Hepatocyte (in vitro differentiated cells): ENCODE data around the gene SPATA22. TPM values are rescaled to one million over a fixed set of nuclear protein-coding genes. Genes with fewer than 3 reads are reported as not detected.
"Not testable (repeated sequence)": the region's sequence is repeated elsewhere in the genome, so short reads cannot be mapped to it uniquely, and the experiment has no call there.

Source experiments
- DNase-seq: peaks from one replicate; pipeline ENCODE4 v3.0.0-alpha.2; 2016; ENCODE audit warnings: low spot score
- H2AFZ ChIP-seq: fragments of 200-600 bp; sonication (generic); 2 replicates; pipeline ENCODE4 v1.6.0; 2016; ENCODE audit warnings: antibody characterized with exemption, mild to moderate bottlenecking
- H3K27ac ChIP-seq: fragments of 200-600 bp; sonication (generic); 2 replicates; pipeline ENCODE4 v1.5.1; 2016; ENCODE audit warnings: mild to moderate bottlenecking
- H3K27me3 ChIP-seq: fragments of 200-600 bp; sonication (generic); 2 replicates; pipeline ENCODE4 v1.6.1; 2016
- H3K36me3 ChIP-seq: fragments of 200-600 bp; sonication (generic); replicated peaks from 2 replicates; pipeline ENCODE4 v1.5.1; 2016; ENCODE audit warnings: low read depth; ENCODE audit not compliant: insufficient read depth
- H3K4me1 ChIP-seq: fragments of 200-600 bp; sonication (generic); 2 replicates; pipeline ENCODE4 v1.5.1; 2016; ENCODE audit warnings: mild to moderate bottlenecking, moderate library complexity; ENCODE audit not compliant: insufficient read depth
- H3K4me2 ChIP-seq: fragments of 200-600 bp; sonication (generic); 2 replicates; pipeline ENCODE4 v1.6.0; 2016
- H3K4me3 ChIP-seq: fragments of 200-600 bp; sonication (generic); 2 replicates; pipeline ENCODE4 v1.5.1; 2016; ENCODE audit warnings: mild to moderate bottlenecking
- H3K79me2 ChIP-seq: fragments of 200-600 bp; sonication (generic); 2 replicates; pipeline ENCODE4 v1.6.0; 2017; ENCODE audit warnings: mild to moderate bottlenecking
- H3K9me2 ChIP-seq: fragments of 200-600 bp; sonication (generic); replicated peaks from 2 replicates; pipeline ENCODE4 v1.6.0; 2017; ENCODE audit warnings: mild to moderate bottlenecking; ENCODE audit not compliant: insufficient read depth
- H3K9me3 ChIP-seq: fragments of 200-600 bp; sonication (generic); 2 replicates; pipeline ENCODE4 v1.5.1; 2016; ENCODE audit warnings: low read depth, mild to moderate bottlenecking
- H4K20me1 ChIP-seq: fragments of 200-600 bp; sonication (generic); 2 replicates; pipeline ENCODE4 v1.6.0; 2016; ENCODE audit warnings: mild to moderate bottlenecking; ENCODE audit not compliant: insufficient read depth, poor library complexity, severe bottlenecking
- CTCF ChIP-seq: fragments of 200-600 bp; sonication (generic); IDR thresholded peaks from 2 replicates; pipeline ENCODE4 v1.5.1; 2016; ENCODE audit warnings: antibody characterized with exemption, mild to moderate bottlenecking; ENCODE audit not compliant: poor library complexity
- EZH2 ChIP-seq: fragments of 200-600 bp; sonication (generic); IDR thresholded peaks from 2 replicates; pipeline ENCODE4 v1.6.1; 2016; ENCODE audit warnings: antibody characterized with exemption, mild to moderate bottlenecking, borderline replicate concordance
- EZH2phosphoT487 ChIP-seq: fragments of 200-600 bp; sonication (generic); IDR thresholded peaks from one replicate; pipeline ENCODE4 v1.6.1; 2018; ENCODE audit warnings: antibody characterized with exemption, mild to moderate bottlenecking, low read depth, moderate library complexity; ENCODE audit not compliant: unreplicated experiment, severe bottlenecking
- whole genome bisulfite sequencing: methylation state at CpG from one replicate; pipeline ENCODE4 v1.1.6; 2016; ENCODE audit warnings: low lambda C conversion rate; ENCODE audit errors: missing lambda C conversion rate; 5-methylcytosine and 5-hydroxymethylcytosine counted together
- polyA plus RNA-seq: library from polyadenylated mRNA; unstranded; fragments of >200 nt; fragmentation: Nextera tagmentation; extraction: Ambion mirVana; gene quantifications from 2 replicates; pipeline ENCODE4 v1.2.1, GENCODE V29; 2016
- total RNA-seq: library from RNA; depleted of rRNA; stranded (reverse); fragments of >200 nt; gene quantifications from 2 replicates; pipeline ENCODE4 v1.2.3, GENCODE V29; 2014

The SPATA22 gene
- total and polyA plus RNA-seq, 2 experiments from 2014 or later = not detected

GRCh38 chr17:3472137-3472536, 518 bp upstream of the SPATA22 start:
- Histone ChIP-seq H3K4me3 (no peak overlapping the region), H4K20me1 (no peaks in the 10 kb centered on the region), H3K27me3 (no peaks in the 10 kb centered on the region), H2AFZ (no peak overlapping the region), H3K27ac (no peak overlapping the region), H3K79me2 (no peaks in the 10 kb centered on the region), H3K9me2 (no peaks in the 10 kb centered on the region), H3K36me3 (no peaks in the 10 kb centered on the region), H3K4me1 (peaks cover 20% of the 10 kb centered on the region), H3K9me3 (no peaks in the 10 kb centered on the region), H3K4me2 (no peak overlapping the region)
- TF ChIP-seq EZH2 (no peak), CTCF (no peak), EZH2phosphoT487 (no peak)
- 96% methylated on average over 21 of the region's 21 CpGs for WGBS
- DNase-seq = no peak

- H2AFZ ChIP-seq = no peak overlapping the region
- TF ChIP-seq EZH2 (no peak), CTCF (no peak), EZH2phosphoT487 (no peak)
- no peaks in the 10 kb centered on the region for H3K79me2 ChIP-seq
- no peaks in the 10 kb centered on the region for H3K27me3 ChIP-seq
- H3K4me2 ChIP-seq = no peak overlapping the region
- no peaks in the 10 kb centered on the region for H4K20me1 ChIP-seq
- no peaks in the 10 kb centered on the region for H3K36me3 ChIP-seq
- no peaks in the 10 kb centered on the region for H3K9me3 ChIP-seq
- H3K4me3 ChIP-seq = no peak overlapping the region
- H3K9me2 ChIP-seq = no peaks in the 10 kb centered on the region
- H3K4me1 ChIP-seq = peaks cover 6% of the 10 kb centered on the region
- no peak overlapping the region for H3K27ac ChIP-seq
- no peak for DNase-seq
- 77% methylated on average over 5 of the region's 5 CpGs for WGBS
Observed at GRCh38 chr17:3469529-3469928, 2.1 kb downstream of the SPATA22 start.

- 97% methylated on average over 1 of the region's 1 CpG for WGBS
- H3K27ac ChIP-seq = not testable (repeated sequence)
Observed at GRCh38 chr17:3466355-3466754, 5.3 kb downstream of the SPATA22 start.

GRCh38 chr17:3448059-3448665, 23.5 kb downstream of the SPATA22 start:
- DNase-seq = no peak
- H3K27ac ChIP-seq = no peak overlapping the region

More at GRCh38 chr17:3466355-3466754, 5.3 kb downstream of the SPATA22 start:
- H3K4me1 ChIP-seq, DNase-seq, H3K79me2 ChIP-seq, H3K36me3 ChIP-seq, H2AFZ ChIP-seq, H4K20me1 ChIP-seq, H3K9me3 ChIP-seq, H3K4me2 ChIP-seq, H3K27me3 ChIP-seq, H3K9me2 ChIP-seq, H3K4me3 ChIP-seq: not testable (repeated sequence)

More at GRCh38 chr17:3448059-3448665, 23.5 kb downstream of the SPATA22 start:
- Histone ChIP-seq H3K36me3 (no peaks in the 10 kb centered on the region), H2AFZ (no peak overlapping the region), H3K4me3 (no peak overlapping the region), H3K4me2 (no peak overlapping the region), H3K9me3 (no peaks in the 10 kb centered on the region), H3K79me2 (no peaks in the 10 kb centered on the region), H4K20me1 (no peaks in the 10 kb centered on the region), H3K4me1 (peaks cover 4% of the 10 kb centered on the region), H3K27me3 (no peaks in the 10 kb centered on the region), H3K9me2 (no peaks in the 10 kb centered on the region)
- 49% methylated on average over 2 of the region's 2 CpGs for WGBS
- TF ChIP-seq EZH2phosphoT487 (no peak), EZH2 (no peak), CTCF (no peak)
